Stimulated activated CD4-positive, alpha-beta T cell treated with anti-CD3 and anti-CD28 coated beads, Interleukin-1b, Interleukin-23, amount 100 ng/mL, for 4 hours (primary cell): ENCODE data around the gene SGSH.

Experiments
- DNase-seq, 2 donors: peaks; one replicate each; pipeline ENCODE4 v3.0.0-alpha.2; 2020; ENCODE audit warnings: low read depth in 2 of 2

The SGSH gene

GRCh38 chr17:80227156-80227555 is 7.0 kb upstream of the SGSH start:
- DNase-seq, result no peak

GRCh38 chr17:80225230-80225629 is 5.1 kb upstream of the SGSH start:
- DNase-seq, result no peak

GRCh38 chr17:80224683-80225082 is 4.5 kb upstream of the SGSH start:
- no peak for DNase-seq

DNA sequence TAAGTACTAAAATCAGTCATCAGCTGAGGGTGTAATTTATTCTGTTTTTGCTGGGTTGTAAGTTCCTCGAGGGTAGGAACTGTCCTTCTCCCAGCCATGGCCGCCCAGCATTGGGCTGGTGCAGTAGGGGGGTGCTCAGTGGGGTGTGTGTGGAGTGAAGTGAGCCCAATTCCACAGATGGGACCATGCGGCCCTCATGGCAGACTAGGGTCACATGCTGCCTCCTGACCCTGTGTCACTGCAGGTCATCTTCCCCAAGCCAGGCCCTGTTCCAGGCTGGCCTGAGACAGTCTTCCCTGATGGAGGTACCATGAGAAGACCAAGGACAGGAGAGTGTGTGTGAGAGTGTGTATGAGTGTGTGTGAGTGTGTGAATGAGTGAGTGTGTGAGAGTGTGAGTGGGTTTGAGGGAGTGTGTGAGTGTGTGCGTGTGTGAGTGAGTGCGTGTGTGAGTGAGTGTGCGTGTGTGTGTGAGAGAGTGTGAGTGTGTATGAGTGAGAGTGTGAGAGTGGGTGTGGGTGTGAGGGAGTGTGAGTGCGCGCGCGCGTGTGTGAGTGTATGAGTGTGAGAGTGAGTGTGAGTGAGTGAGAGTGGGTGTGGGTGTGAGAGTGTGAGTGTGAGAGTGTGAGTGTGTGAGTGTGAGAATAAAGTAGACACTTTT is 3.8 kb upstream of the SGSH start:
- DNase-seq, result no peak

DNA sequence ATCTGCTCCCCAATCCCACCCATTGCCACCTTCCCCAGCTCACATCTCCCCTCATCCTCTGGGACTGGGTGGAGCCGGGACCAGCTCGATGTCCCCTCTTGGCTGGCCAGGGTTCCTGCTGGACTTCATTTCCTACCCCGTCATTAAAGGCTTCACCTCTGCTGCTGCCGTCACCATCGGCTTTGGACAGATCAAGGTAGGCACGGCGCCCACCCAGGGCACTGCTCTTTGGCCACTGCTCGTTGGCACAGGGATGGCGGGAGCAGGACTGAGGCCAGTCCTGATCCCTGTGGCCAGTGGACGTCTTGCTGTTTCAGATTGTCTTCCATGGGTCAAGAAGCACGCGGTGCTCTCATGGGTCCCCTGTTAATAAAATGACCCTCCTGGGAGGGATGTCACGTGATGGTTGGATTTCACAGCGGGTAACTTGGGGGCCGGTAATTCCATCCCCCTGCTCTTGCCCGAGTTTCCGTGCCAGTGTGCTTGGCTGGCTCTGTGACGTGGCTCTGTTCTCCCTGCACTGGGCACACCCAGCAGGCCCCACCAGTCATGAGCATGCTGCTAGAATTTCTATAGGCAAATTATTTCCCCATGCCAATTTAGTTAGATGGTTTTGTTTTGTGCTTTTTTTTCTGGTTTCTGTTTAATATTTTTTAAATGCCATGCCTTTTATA is 3.1 kb upstream of the SGSH start:
- DNase-seq, result no peak

DNA sequence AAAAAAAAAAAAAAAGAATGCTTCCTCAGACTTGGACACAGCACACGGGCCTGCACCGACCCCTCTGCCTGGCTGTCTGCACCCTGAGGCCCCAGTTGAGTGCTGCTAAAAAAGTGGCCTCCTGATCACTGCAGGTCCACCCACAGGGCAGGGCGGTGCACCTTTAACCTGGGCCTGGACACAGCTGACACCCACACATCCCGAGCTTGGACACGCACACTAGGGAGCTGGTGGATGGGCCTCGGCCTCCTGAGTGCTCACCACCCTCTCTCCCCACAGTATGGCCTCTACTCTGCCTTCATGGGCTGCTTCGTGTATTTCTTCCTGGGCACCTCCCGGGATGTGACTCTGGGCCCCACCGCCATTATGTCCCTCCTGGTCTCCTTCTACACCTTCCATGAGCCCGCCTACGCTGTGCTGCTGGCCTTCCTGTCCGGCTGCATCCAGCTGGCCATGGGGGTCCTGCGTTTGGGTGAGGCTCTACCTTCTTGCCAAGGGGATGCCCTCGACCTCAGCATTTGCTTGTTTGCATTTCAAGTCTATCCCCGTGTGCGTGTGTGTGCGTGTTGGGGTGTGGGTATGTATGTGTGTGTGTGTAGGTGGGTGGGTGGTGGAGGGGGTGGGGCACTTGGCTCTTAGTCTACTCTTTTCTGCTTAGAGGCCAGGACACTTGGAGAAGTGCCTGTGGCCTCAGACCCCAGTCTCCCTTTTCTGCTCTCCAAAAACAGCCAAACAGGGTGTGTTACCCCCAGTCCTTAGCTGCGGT is 2.4 kb upstream of the SGSH start:
- no peak for DNase-seq

GRCh38 chr17:80221351-80222105 is 1.4 kb upstream of the SGSH start:
- DNase-seq, result no peak

- DNase-seq, result peak in 1 of 2 donors; percentile 15
Observed at GRCh38 chr17:80220736-80221215, 643 bp upstream of the SGSH start.

GRCh38 chr17:80219763-80220053 is 425 bp downstream of the SGSH start:
- DNase-seq, result no peak

DNA sequence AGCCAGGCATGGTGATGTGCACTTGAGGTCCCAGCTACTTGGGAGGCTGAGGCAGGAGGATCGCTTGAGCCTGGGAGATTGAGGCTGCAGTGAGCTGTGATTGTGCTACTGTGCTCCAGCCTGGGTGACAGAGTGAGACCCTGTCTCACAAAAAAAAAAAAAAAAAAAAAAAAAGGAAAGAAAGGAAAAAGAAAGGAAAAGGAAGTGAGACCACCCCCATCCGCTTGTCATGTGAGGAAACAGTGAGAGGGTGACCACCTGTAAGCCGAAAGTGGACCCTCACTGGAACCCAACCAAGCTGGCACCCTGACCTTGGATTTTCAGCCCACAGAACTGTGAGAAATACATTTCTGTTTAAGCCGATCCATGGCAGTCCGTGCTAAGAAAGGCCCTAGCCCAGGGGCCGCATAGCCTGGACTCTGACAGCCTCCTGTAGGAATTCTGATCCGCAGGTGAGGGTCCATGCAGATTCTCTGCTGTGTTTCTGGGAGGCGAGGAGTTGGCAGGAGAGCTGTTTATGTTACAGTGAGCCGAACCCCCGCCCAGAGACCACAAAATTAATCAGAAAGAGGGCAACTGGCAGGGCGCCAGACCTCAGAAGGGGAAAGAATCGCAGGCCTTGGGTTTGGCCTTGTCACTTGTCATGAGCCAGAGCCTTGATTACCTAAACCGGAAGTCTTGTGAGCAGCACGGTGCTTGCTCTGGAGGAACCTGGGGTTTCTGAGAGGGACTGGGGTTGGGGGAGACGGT is 945 bp downstream of the SGSH start:
- peak; percentile 83 to 91 for DNase-seq

DNA sequence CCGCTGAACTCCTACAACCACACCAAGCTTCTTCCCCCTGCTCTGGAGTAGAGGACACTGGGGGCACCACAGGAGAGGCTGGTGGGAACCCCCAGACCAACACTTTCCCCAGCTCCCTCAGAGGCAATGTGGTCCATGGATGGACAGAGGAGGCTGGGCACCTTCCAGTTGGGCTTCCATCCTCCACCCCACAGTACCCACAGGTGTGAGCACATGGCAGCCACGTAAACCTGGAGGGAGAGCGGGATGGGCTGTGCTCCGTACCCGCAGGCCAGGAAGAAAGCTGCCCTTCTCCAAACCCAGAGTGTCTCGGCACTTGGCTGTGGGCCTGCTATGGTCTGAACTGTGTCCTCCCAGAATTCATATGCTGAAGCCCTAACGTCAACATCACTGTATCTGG is 1.7 kb downstream of the SGSH start:
- no peak for DNase-seq

DNA sequence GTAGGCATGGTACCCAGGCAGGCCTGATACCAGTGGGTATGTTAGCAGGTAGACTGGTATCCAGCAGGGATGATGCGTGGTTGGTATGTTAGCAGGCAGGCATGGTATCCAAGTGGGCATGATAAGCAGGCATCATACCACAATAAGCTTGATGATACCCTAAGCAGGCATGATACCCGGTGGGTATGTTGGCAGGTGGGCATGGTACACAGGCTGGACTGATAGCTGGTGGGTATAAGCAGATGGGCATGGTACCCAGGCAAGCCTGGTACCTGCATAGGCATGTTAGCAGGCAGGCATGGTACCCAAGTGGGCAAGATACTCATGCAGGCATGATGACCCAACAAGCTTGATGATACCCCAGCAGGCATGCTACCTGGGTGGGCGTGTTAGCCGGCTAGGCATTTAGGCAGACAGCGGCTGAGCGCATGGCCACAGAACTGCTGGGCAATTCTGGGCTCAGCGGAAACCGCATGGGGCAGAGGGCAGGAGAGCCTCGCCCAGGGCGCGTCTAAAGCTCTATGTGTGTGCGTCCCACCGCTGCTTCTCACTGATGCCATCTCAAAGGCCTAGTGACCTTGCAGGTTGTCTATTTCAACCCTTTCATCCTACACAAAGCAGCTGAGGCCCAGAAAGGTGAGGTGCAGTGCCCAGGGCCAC is 2.3 kb downstream of the SGSH start:
- DNase-seq, result no peak

DNA sequence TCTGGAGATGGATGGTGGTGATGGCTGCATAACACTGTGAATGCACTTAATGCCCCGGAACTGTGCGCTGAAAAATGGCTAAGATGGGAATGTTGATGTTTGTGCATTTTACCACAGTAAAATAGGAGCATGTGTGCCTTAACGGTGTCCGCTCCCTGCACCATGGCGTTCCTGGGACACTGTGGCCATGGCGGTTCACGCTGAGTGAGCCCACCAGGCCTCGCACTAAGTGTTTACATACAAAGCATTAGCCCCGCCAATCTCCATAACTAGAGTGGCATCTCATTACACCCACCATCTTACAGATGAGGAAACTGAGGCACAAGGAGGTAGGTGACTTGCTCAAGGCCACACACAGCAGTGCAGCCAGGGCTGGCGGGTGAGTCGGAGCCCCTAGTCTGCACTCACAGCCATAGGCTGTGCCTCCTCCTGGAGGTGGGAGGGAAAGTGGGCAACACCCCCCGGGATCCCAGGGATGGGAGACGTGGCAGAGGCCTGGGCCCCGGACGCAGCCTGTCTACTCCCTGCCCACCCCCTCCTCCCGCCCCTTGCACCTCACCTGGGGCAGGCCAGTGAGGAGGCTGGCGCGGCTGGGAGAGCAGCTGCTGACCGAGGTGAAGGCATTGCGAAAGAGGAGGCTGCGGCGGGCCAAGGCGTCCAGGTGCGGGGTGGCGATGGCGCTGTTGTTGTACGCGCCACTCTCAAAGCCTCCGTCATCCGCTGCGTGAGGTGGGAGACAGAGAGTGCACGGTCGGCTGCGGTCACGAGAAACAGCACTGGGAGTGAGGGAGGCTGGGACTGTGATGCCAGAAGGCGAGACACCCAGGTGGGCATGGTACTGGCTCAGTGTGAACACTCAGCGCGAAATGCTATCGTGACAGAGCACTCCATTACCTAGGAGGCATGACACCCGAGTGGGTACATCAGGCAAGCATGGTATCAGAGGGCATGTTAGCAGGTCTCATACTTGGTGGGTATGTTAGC is 3.4 kb downstream of the SGSH start:
- no peak for DNase-seq

DNA sequence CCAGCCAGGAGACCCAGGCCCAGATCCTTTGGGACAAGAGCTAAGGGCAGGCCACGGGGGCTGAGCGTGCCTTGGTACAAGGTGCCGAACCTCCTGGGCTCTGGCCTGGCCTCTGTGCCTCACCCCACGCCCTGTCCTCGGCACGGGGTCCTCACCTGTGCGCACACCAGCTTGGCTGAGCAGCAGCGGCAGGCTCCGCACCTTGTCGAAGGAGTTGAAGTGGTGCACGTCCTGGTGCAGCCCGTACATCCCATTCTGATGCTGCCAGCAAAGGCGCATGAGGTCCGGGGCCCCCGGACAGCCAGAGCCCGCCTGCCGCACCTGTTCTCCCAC is 5.3 kb downstream of the SGSH start:
- no peak for DNase-seq

- DNase-seq, result no peak
Observed at GRCh38 chr17:80214012-80214877, 5.9 kb downstream of the SGSH start.

GRCh38 chr17:80213643-80213975 is 6.5 kb downstream of the SGSH start:
- DNase-seq, result no peak

DNA sequence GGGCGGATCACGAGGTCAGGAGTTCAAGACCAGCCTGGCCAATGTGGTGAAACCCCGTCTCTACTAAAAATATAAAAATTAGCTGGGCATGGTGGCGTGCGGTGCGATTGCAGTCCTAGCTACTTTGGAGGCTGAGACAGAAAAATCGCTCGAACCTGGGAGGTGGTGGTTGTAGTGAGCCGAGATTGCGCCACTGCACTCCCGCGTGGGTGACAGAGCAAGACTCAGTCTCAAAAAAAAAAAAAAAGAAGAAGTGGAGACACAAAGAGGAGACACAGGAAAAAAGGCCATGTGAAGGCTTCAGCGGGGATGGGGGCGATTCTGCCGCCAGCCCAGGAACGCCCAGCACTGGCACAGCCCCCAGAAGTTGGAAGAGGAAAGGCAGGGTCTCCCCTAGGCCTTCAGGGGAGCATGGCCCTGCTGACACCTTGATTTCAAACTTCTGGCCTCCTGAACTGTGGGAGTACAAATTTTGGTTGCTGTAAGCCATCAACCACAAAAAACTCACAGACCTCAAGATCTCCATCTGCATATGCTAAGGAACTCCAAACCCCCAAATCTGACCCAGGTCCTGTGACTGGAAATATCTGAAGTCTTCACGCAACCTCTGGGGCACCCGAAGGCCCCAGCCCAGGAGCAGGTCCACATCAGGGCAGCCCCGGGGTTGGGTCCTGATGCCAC is 7.0 kb downstream of the SGSH start:
- no peak for DNase-seq

DNA sequence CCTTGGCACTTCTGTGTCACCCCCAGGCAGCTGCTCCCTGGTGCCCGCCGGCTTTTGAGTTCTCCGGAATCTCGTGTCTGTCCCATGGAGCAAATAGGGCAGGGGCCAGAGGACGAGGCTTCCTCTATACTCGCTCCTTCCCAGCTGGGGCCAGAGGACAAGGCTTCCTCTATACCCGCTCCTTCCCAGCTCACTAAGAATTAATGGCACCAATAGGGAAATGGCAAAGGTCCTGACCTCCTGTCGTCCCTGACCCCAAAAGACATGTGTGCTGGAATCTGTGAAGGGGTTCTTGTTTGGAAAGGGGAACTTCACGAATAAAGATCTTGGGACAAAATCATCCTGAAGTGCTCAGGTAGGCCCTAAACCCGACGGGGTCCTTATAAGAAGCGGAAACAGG is 7.6 kb downstream of the SGSH start:
- DNase-seq, result no peak

- no peak for DNase-seq
Observed at GRCh38 chr17:80212109-80212508, 8.0 kb downstream of the SGSH start.
